GM20431 (cell line): ENCODE results near the gene RSPO4.

ENCODE experiments used
- in situ Hi-C: fragments of 300-500 bp; cut with MseI, MboI; formaldehyde crosslinking; loops from one replicate; pipeline ENCODE4 v1.15.0; 2020; ENCODE audit warnings: low sequenced_read_pairs; ENCODE audit not compliant: unreplicated experiment

Gene RSPO4

GRCh38 chr20:972256-972655 is 29.9 kb downstream of the RSPO4 start:
- in situ Hi-C loops = loop anchor here (10.0 kb wide), 1 partner anchor 157 kb away; no protein-coding TSS in a partner anchor

GRCh38 chr20:971346-971745 is 30.8 kb downstream of the RSPO4 start:
- in situ Hi-C loops = loop anchor here (10.0 kb wide), 1 partner anchor 157 kb away; no protein-coding TSS in a partner anchor

- in situ Hi-C loops = loop anchor here (10.0 kb wide), 1 partner anchor 155 kb away; no protein-coding TSS in a partner anchor
Observed at GRCh38 chr20:969868-970267, 32.2 kb downstream of the RSPO4 start.

GRCh38 chr20:967796-968742 is 34.0 kb downstream of the RSPO4 start:
- in situ Hi-C loops = no loop called here

GRCh38 chr20:965956-966355 is 36.2 kb downstream of the RSPO4 start:
- in situ Hi-C loops = no loop called here

- in situ Hi-C loops = no loop called here
Observed at GRCh38 chr20:963795-964194, 38.3 kb downstream of the RSPO4 start.

GRCh38 chr20:962683-963082 is 39.4 kb downstream of the RSPO4 start:
- in situ Hi-C loops = no loop called here

GRCh38 chr20:962223-962622 is 39.9 kb downstream of the RSPO4 start:
- in situ Hi-C loops = no loop called here

- in situ Hi-C loops = no loop called here
Observed at GRCh38 chr20:961768-962167, 40.3 kb downstream of the RSPO4 start.

- in situ Hi-C loops = no loop called here
Observed at GRCh38 chr20:959996-960615, 42.0 kb downstream of the RSPO4 start.

GRCh38 chr20:958936-959815 is 42.9 kb downstream of the RSPO4 start:
- in situ Hi-C loops = no loop called here

- in situ Hi-C loops = no loop called here
Observed at GRCh38 chr20:957544-957943, 44.6 kb downstream of the RSPO4 start.

- in situ Hi-C loops = no loop called here
Observed at GRCh38 chr20:956330-956951, 45.7 kb downstream of the RSPO4 start.

- in situ Hi-C loops = no loop called here
Observed at GRCh38 chr20:955656-956055, 46.5 kb downstream of the RSPO4 start.

- in situ Hi-C loops = no loop called here
Observed at GRCh38 chr20:955111-955510, 47.0 kb downstream of the RSPO4 start.

- in situ Hi-C loops = no loop called here
Observed at GRCh38 chr20:953742-954141, 48.4 kb downstream of the RSPO4 start.

- in situ Hi-C loops = no loop called here
Observed at GRCh38 chr20:952196-952795, 49.8 kb downstream of the RSPO4 start.

- in situ Hi-C loops = no loop called here
Observed at GRCh38 chr20:951384-952169, 50.5 kb downstream of the RSPO4 start.

- in situ Hi-C loops = no loop called here
Observed at GRCh38 chr20:949717-950116, 52.4 kb downstream of the RSPO4 start.
